ENCODE data around the gene ENG. TPM values are rescaled to one million over a fixed set of nuclear protein-coding genes. Genes with fewer than 3 reads are reported as not detected.

ENG gene
- total RNA-seq, 1 experiment from 2014 or later, result 25.1 TPM

DNA sequence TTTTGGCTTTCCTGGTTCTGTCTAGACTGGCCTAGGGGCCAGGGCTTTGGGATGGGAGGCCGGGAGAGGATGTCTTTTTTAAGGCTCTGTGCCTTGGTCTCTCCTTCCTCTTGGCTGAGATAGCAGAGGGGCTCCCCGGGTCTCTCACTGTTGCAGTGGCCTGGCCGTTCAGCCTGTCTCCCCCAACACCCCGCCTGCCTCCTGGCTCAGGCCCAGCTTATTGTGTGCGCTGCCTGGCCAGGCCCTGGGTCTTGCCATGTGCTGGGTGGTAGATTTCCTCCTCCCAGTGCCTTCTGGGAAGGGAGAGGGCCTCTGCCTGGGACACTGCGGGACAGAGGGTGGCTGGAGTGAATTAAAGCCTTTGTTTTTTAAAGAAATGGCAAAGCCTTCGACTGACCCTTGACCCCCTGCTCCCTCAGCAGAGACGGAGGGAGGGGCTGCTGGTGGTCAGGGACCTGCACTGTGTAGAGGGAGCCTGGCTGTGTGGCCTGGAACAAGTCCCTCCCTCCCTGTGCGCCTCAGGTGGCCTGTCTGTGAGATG lies 40.7 kb downstream of the ENG start:
- BruUV-seq (replicated peaks), result no TSS peak
- intact Hi-C loops (cut with micrococcal nuclease; ENCODE audit: unreplicated experiment), result no loop called here

GRCh38 chr9:127812936-127813675 lies 41.4 kb downstream of the ENG start:
- Histone ChIP-seq H3K4me3 (ENCODE audit: low read depth in 2 of 2, low read length in 2 of 2) (no peak overlapping the region), H3K27ac (ENCODE audit: low read length) (no peak overlapping the region), H3K27me3 (ENCODE audit: control insufficient read depth, insufficient read depth, low read length) (no peaks in the 10 kb centered on the region), H3K9me3 (ENCODE audit: control insufficient read depth, insufficient read depth, low read depth, low read length) (no peaks in the 10 kb centered on the region), H3K36me3 (ENCODE audit: control insufficient read depth, insufficient read depth, low read length) (no peaks in the 10 kb centered on the region), H3K4me1 (ENCODE audit: control insufficient read depth, insufficient read depth, low read length) (no peaks in the 10 kb centered on the region)
- POLR2A ChIA-PET, result no interaction called here
- TF ChIP-seq SIN3A (IDR thresholded peaks at IDR 0.05; ENCODE audit: borderline replicate concordance, insufficient read depth, low read depth, low read length) (no peak), TCF7L2 (IDR thresholded peaks at IDR 0.05; ENCODE audit: low read depth, low read length) (no peak), POLR2AphosphoS5 (IDR thresholded peaks at IDR 0.05; ENCODE audit: low read depth, low read length) (no peak), CTCF (IDR thresholded peaks at IDR 0.05) (no peak)
- TF ChIP-seq, protein P1, sequence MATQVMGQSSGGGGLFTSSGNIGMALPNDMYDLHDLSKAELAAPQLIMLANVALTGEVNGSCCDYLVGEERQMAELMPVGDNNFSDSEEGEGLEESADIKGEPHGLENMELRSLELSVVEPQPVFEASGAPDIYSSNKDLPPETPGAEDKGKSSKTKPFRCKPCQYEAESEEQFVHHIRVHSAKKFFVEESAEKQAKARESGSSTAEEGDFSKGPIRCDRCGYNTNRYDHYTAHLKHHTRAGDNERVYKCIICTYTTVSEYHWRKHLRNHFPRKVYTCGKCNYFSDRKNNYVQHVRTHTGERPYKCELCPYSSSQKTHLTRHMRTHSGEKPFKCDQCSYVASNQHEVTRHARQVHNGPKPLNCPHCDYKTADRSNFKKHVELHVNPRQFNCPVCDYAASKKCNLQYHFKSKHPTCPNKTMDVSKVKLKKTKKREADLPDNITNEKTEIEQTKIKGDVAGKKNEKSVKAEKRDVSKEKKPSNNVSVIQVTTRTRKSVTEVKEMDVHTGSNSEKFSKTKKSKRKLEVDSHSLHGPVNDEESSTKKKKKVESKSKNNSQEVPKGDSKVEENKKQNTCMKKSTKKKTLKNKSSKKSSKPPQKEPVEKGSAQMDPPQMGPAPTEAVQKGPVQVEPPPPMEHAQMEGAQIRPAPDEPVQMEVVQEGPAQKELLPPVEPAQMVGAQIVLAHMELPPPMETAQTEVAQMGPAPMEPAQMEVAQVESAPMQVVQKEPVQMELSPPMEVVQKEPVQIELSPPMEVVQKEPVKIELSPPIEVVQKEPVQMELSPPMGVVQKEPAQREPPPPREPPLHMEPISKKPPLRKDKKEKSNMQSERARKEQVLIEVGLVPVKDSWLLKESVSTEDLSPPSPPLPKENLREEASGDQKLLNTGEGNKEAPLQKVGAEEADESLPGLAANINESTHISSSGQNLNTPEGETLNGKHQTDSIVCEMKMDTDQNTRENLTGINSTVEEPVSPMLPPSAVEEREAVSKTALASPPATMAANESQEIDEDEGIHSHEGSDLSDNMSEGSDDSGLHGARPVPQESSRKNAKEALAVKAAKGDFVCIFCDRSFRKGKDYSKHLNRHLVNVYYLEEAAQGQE (IDR thresholded peaks at IDR 0.05; ENCODE audit: insufficient read depth in 1 of 2, low read depth in 2 of 2, low read length in 1 of 2), result no peak
- DNase-seq (ENCODE audit: low read depth, low spot score), result no peak
- CTCF ChIA-PET, result no interaction called here
- intact Hi-C loops (cut with micrococcal nuclease; ENCODE audit: unreplicated experiment) (no loop called here), in situ Hi-C loops (cut with HindIII; ENCODE audit: low pct_unique_long_range_greater_than_20kb, low sequenced_read_pairs) (no loop called here)
- no peak for ATAC-seq
- no TSS peak for BruUV-seq (replicated peaks)

More for the DNA sequence above, 40.7 kb downstream of the ENG start:
- DNase-seq (ENCODE audit: low read depth, low spot score) (no peak), ATAC-seq (no peak)
- Histone ChIP-seq H3K9me3 (ENCODE audit: control insufficient read depth, insufficient read depth, low read depth, low read length) (no peaks in the 10 kb centered on the region), H3K27ac (ENCODE audit: low read length) (no peak overlapping the region), H3K27me3 (ENCODE audit: control insufficient read depth, insufficient read depth, low read length) (no peaks in the 10 kb centered on the region), H3K4me1 (ENCODE audit: control insufficient read depth, insufficient read depth, low read length) (no peaks in the 10 kb centered on the region), H3K36me3 (ENCODE audit: control insufficient read depth, insufficient read depth, low read length) (no peaks in the 10 kb centered on the region), H3K4me3 (ENCODE audit: low read depth in 2 of 2, low read length in 2 of 2) (no peak overlapping the region)
- POLR2A ChIA-PET, result interaction anchor here (0.7 kb wide), 1 partner anchor 29 kb away, joined by 4 read pairs; no protein-coding TSS in a partner anchor
- TF ChIP-seq POLR2AphosphoS5 (IDR thresholded peaks at IDR 0.05; ENCODE audit: low read depth, low read length) (no peak), TCF7L2 (IDR thresholded peaks at IDR 0.05; ENCODE audit: low read depth, low read length) (no peak), CTCF (IDR thresholded peaks at IDR 0.05) (no peak), SIN3A (IDR thresholded peaks at IDR 0.05; ENCODE audit: borderline replicate concordance, insufficient read depth, low read depth, low read length) (no peak)
- TF ChIP-seq, protein P1 (IDR thresholded peaks at IDR 0.05; ENCODE audit: insufficient read depth in 1 of 2, low read depth in 2 of 2, low read length in 1 of 2), result no peak
- in situ Hi-C loops (cut with HindIII; ENCODE audit: low pct_unique_long_range_greater_than_20kb, low sequenced_read_pairs), result no loop called here
- CTCF ChIA-PET, result no interaction called here
